H1 (cell line): Measurements from ENCODE around the gene BRD4. TPM values are rescaled to one million over a fixed set of nuclear protein-coding genes. Genes with fewer than 3 reads are reported as not detected.

Source experiments
- CTCF ChIA-PET: fragments of 300-600 bp; sonication (Branson Sonifier 250); formaldehyde crosslinking; loops from one replicate; lab custom pipeline; 2021; ENCODE audit not compliant: partially characterized antibody; lab: Charles Lee
- POLR2A ChIA-PET: fragments of 300-600 bp; sonication (Branson Sonifier 250); formaldehyde crosslinking; loops from one replicate; lab custom pipeline; 2021; ENCODE audit warnings: inconsistent platforms; ENCODE audit not compliant: partially characterized antibody; lab: Charles Lee
- DNase-seq, 2 experiments: peaks; one replicate each; pipeline versions ENCODE4 v3.0.0 to v3.0.0-alpha.2; 2010 to 2022; ENCODE audit warnings: low spot score in 2 of 2, low read depth in 1 of 2, mixed read lengths in 1 of 2
- FAIRE-seq: peaks from 2 replicates; lab custom pipeline; 2011; peaks lifted over from hg19 to GRCh38; lab: Jason Lieb, UNC
- H2AFZ ChIP-seq: 2 replicates; pipeline ENCODE4 v1.8.1; 2012; ENCODE audit warnings: low read length, inconsistent platforms
- H2AK5ac ChIP-seq: 2 replicates; pipeline ENCODE4 v1.6.1; 2013; ENCODE audit warnings: low read depth, low read length
- H2BK120ac ChIP-seq: replicated peaks from 2 replicates; pipeline ENCODE3; 2013; ENCODE audit warnings: low read depth, low read length, inconsistent platforms
- H2BK12ac ChIP-seq: 2 replicates; pipeline ENCODE4 v1.6.1; 2013; ENCODE audit warnings: low read depth, low read length
- H2BK15ac ChIP-seq: 2 replicates; pipeline ENCODE4 v1.6.1; 2013; ENCODE audit warnings: low read length
- H2BK20ac ChIP-seq: 2 replicates; pipeline ENCODE4 v1.6.1; 2013; ENCODE audit warnings: low read length
- H2BK5ac ChIP-seq: 2 replicates; pipeline ENCODE4 v1.6.1; 2013; ENCODE audit warnings: low read depth, low read length
- H3K14ac ChIP-seq: 2 replicates; pipeline ENCODE4 v1.6.1; 2013; ENCODE audit warnings: inconsistent platforms; ENCODE audit not compliant: insufficient read length
- H3K18ac ChIP-seq: 2 replicates; pipeline ENCODE4 v1.6.1; 2013; ENCODE audit warnings: low read length; ENCODE audit errors: extremely low read depth
- H3K23ac ChIP-seq: 2 replicates; pipeline ENCODE4 v1.6.1; 2013; ENCODE audit warnings: inconsistent platforms; ENCODE audit not compliant: insufficient read length
- H3K23me2 ChIP-seq: 2 replicates; pipeline ENCODE4 v1.6.1; 2013; ENCODE audit warnings: low read depth, low read length
- H3K27ac ChIP-seq: 2 replicates; pipeline ENCODE4 v1.6.1; 2011; ENCODE audit warnings: low read depth, low read length, inconsistent platforms
- H3K27me3 ChIP-seq, 4 experiments: replicated peaks in 1 of 4; 1 replicate in 1 of 4; 2 replicates in 3 of 4; pipeline versions ENCODE4 v1.6.1 to v1.8.1; 2011 to 2013; ENCODE audit warnings: low read length in 3 of 4, mild to moderate bottlenecking in 3 of 4, inconsistent platforms in 2 of 4, mixed read lengths in 2 of 4, moderate library complexity in 1 of 4; ENCODE audit not compliant: control insufficient read depth in 3 of 4, insufficient read depth in 3 of 4; ENCODE audit errors: extremely low read depth in 1 of 4
- H3K36me3 ChIP-seq, 4 experiments: 2 replicates each; pipeline versions ENCODE4 v1.6.1 to v1.8.1; 2011 to 2013; ENCODE audit warnings: mild to moderate bottlenecking in 4 of 4, low read length in 3 of 4, moderate library complexity in 2 of 4, control low read depth in 1 of 4, inconsistent platforms in 1 of 4; ENCODE audit not compliant: insufficient read depth in 4 of 4, control insufficient read depth in 2 of 4
- H3K4ac ChIP-seq: replicated peaks from 2 replicates; pipeline ENCODE3; 2013; ENCODE audit warnings: low read length, low read depth, mixed read lengths, inconsistent platforms; ENCODE audit not compliant: insufficient read length
- H3K4me1 ChIP-seq, 4 experiments: replicated peaks in 1 of 4; 1 replicate in 1 of 4; 2 replicates in 3 of 4; pipeline versions ENCODE4 v1.6.1 to v1.8.1; 2011 to 2013; ENCODE audit warnings: low read length in 3 of 4, inconsistent platforms in 2 of 4, mixed read lengths in 1 of 4; ENCODE audit not compliant: insufficient read depth in 4 of 4, control insufficient read depth in 3 of 4
- H3K4me2 ChIP-seq, 2 experiments: 2 replicates each; pipeline versions ENCODE4 v1.6.1 to v1.8.1; 2011 to 2013; ENCODE audit warnings: low read depth in 2 of 2, low read length in 2 of 2, control low read depth in 1 of 2, inconsistent platforms in 1 of 2, mild to moderate bottlenecking in 1 of 2; ENCODE audit not compliant: insufficient read depth in 1 of 2
- H3K4me3 ChIP-seq, 4 experiments: fragments of 200-600, 300-600 bp in 1 of 4; sonication (generic), shearing (Covaris generic), sonication (Bioruptor Twin) in 1 of 4; 2 replicates each; pipeline versions ENCODE4 v1.5.1 to v1.8.1; 2011 to 2016; ENCODE audit warnings: low read length in 4 of 4, low read depth in 3 of 4, control low read depth in 2 of 4, inconsistent platforms in 2 of 4, mild to moderate bottlenecking in 2 of 4, mixed read lengths in 1 of 4, moderate library complexity in 1 of 4; ENCODE audit not compliant: insufficient read depth in 2 of 4; ENCODE audit errors: extremely low read depth in 1 of 4
- H3K56ac ChIP-seq: replicated peaks from 2 replicates; pipeline ENCODE3; 2013; ENCODE audit warnings: low read depth, mild to moderate bottlenecking, mixed read lengths, low read length, inconsistent platforms; ENCODE audit not compliant: insufficient read length
- H3K79me1 ChIP-seq: 2 replicates; pipeline ENCODE4 v1.6.1; 2013; ENCODE audit warnings: low read depth, low read length, control low read depth
- H3K79me2 ChIP-seq, 2 experiments: 2 replicates each; pipeline versions ENCODE4 v1.6.1 to v1.8.1; 2012 to 2013; ENCODE audit warnings: low read length in 2 of 2, mild to moderate bottlenecking in 2 of 2, inconsistent platforms in 1 of 2; ENCODE audit not compliant: insufficient read depth in 2 of 2, control insufficient read depth in 1 of 2
- H3K9ac ChIP-seq, 4 experiments: replicated peaks in 1 of 4; 1 replicate in 1 of 4; 2 replicates in 3 of 4; pipeline versions ENCODE4 v1.6.1 to v1.8.1; 2011 to 2013; ENCODE audit warnings: low read depth in 3 of 4, low read length in 3 of 4, control low read depth in 2 of 4, mild to moderate bottlenecking in 2 of 4, moderate library complexity in 2 of 4, inconsistent platforms in 1 of 4; ENCODE audit errors: extremely low read depth in 1 of 4
- H3K9me3 ChIP-seq, 2 experiments: 2 replicates each; pipeline versions ENCODE4 v1.6.1 to v1.8.1; 2012 to 2013; ENCODE audit warnings: mild to moderate bottlenecking in 2 of 2, moderate library complexity in 2 of 2, control low read depth in 1 of 2, inconsistent platforms in 1 of 2, low read depth in 1 of 2, low read length in 1 of 2, mixed read lengths in 1 of 2; ENCODE audit not compliant: insufficient read depth in 2 of 2
- H4K20me1 ChIP-seq, 2 experiments: replicated peaks in 1 of 2; 2 replicates each; pipeline versions ENCODE3 to v1.8.1; 2011 to 2013; ENCODE audit warnings: inconsistent platforms in 2 of 2, low read length in 2 of 2, mild to moderate bottlenecking in 1 of 2; ENCODE audit not compliant: insufficient read depth in 2 of 2, control insufficient read depth in 1 of 2
- H4K5ac ChIP-seq: 2 replicates; pipeline ENCODE4 v1.6.1; 2013; ENCODE audit warnings: low read length, low read depth, mixed read lengths, inconsistent platforms; ENCODE audit not compliant: insufficient read length
- H4K8ac ChIP-seq: 2 replicates; pipeline ENCODE4 v1.8.0; 2013; ENCODE audit warnings: mild to moderate bottlenecking, moderate library complexity, low read length, inconsistent platforms; ENCODE audit not compliant: insufficient read depth; ENCODE audit errors: extremely low read depth
- H4K91ac ChIP-seq: replicated peaks from 2 replicates; pipeline ENCODE3; 2013; ENCODE audit warnings: low read length, mixed read lengths, inconsistent platforms; ENCODE audit not compliant: insufficient read length
- ATF3 ChIP-seq: IDR thresholded peaks from 2 replicates; pipeline ENCODE4 v1.6.1; 2011; ENCODE audit warnings: low read depth, mild to moderate bottlenecking, low read length; ENCODE audit not compliant: insufficient read depth
- FOSL1 ChIP-seq: IDR thresholded peaks from 2 replicates; pipeline ENCODE4 v1.6.1; 2011; ENCODE audit warnings: mild to moderate bottlenecking, low read depth, low read length, moderate library complexity; ENCODE audit not compliant: insufficient read depth
- GABPA ChIP-seq: IDR thresholded peaks from 2 replicates; pipeline ENCODE4 v1.6.1; 2011; ENCODE audit warnings: mild to moderate bottlenecking, low read length, moderate library complexity, borderline replicate concordance; ENCODE audit not compliant: insufficient read depth
- KDM1A ChIP-seq: fragments of 200-600, 300-600 bp; sonication (generic); IDR thresholded peaks from 2 replicates; pipeline ENCODE4 v1.7.1; 2016; ENCODE audit warnings: mild to moderate bottlenecking, low read length, borderline replicate concordance
- KDM4A ChIP-seq: IDR thresholded peaks from one replicate; pipeline ENCODE4 v1.7.1; 2012; ENCODE audit warnings: low read depth, mild to moderate bottlenecking, moderate library complexity, low read length, inconsistent platforms; ENCODE audit not compliant: severe bottlenecking
- KDM5A ChIP-seq: fragments of 200-600 bp; IDR thresholded peaks from 2 replicates; pipeline ENCODE4 v1.7.1; 2012; ENCODE audit warnings: mild to moderate bottlenecking, low read length, inconsistent platforms, mixed read lengths
- NANOG ChIP-seq: IDR thresholded peaks from 2 replicates; pipeline ENCODE4 v1.6.1; 2011; ENCODE audit warnings: low read length, low read depth, mild to moderate bottlenecking, inconsistent platforms; ENCODE audit not compliant: insufficient read depth, poor library complexity, severe bottlenecking
- RAD21 ChIP-seq, 2 experiments: IDR thresholded peaks in 1 of 2; conservative IDR thresholded peaks in 1 of 2; 2 replicates each; pipeline ENCODE4 v1.6.1; 2011; ENCODE audit warnings: low read depth in 2 of 2, low read length in 2 of 2, improper control_type of control experiment in 1 of 2, inconsistent platforms in 1 of 2, mild to moderate bottlenecking in 1 of 2, moderate library complexity in 1 of 2
- RBBP5 ChIP-seq: IDR thresholded peaks from 2 replicates; pipeline ENCODE4 v1.7.1; 2012; ENCODE audit warnings: low read depth, mild to moderate bottlenecking, inconsistent platforms, low read length, moderate library complexity, borderline replicate concordance
- SP1 ChIP-seq: IDR thresholded peaks from 2 replicates; pipeline ENCODE4 v1.6.1; 2011; ENCODE audit warnings: low read depth, low read length
- SRF ChIP-seq: IDR thresholded peaks from 2 replicates; pipeline ENCODE4 v1.6.1; 2011; ENCODE audit warnings: mild to moderate bottlenecking, low read depth, low read length, moderate library complexity
- TEAD4 ChIP-seq: IDR thresholded peaks from 2 replicates; pipeline ENCODE4 v1.6.1; 2012; ENCODE audit warnings: low read depth, low read length, inconsistent platforms, mixed read lengths
- WGBS, 2 experiments: shearing (Covaris generic) in 1 of 2; methylation state at CpG; one replicate each; pipeline versions ENCODE4 v1.1.6 to v1.1.7; 2013 to 2015; ENCODE audit warnings: low lambda C conversion rate in 2 of 2, mixed read lengths in 2 of 2, inconsistent platforms in 1 of 2, low coverage in 1 of 2, missing lambda C conversion rate in 1 of 2; ENCODE audit not compliant: insufficient replicate concordance in 2 of 2, insufficient coverage in 1 of 2, insufficient read length in 1 of 2; ENCODE audit errors: extremely low coverage in 1 of 2, missing lambda C conversion rate in 1 of 2; 5-methylcytosine and 5-hydroxymethylcytosine counted together
- polyA plus RNA-seq, 7 experiments: library from polyadenylated mRNA; depleted of rRNA in 3 of 7; stranded (reverse) in 5 of 7; unstranded in 2 of 7; fragments of >200 nt in 5 of 7; fragments of 200-250 nt in 2 of 7; gene quantifications; 1 replicate in 5 of 7; 2 replicates in 1 of 7; 4 replicates in 1 of 7; pipeline versions ENCODE4 v1.2.1 to v1.2.3, GENCODE V29; 2011 to 2013; ENCODE audit warnings: missing spikeins in 2 of 7, mixed read lengths in 2 of 7
- total RNA-seq: library from RNA; stranded (reverse); fragmentation: NEBNext Ultra II Directional; extraction: Animal tissue kit (Norgen Biotek cat#: 25700); gene quantifications from 2 replicates; pipeline ENCODE4 v1.2.1, GENCODE V29; 2021

The BRD4 gene
- total and polyA plus RNA-seq, 2 of the 8 experiments (the other 6 are each of a cell fraction or from before 2014, with no cell fraction given), result 14.1 to 146 TPM

GRCh38 chr19:15191514-15191913 is 140.8 kb downstream of the BRD4 start:
- ChIA-PET CTCF (interaction anchor here (1.1 to 3.3 kb wide), 5 partner anchors 8 to 37 kb away, joined by 3 to 17 read pairs (median 3); no protein-coding TSS in a partner anchor), POLR2A (no interaction called here)

More at GRCh38 chr19:15191514-15191913, 140.8 kb downstream of the BRD4 start:
- no peak overlapping the region for H2BK12ac ChIP-seq
- no peak overlapping the region for H3K23ac ChIP-seq
- 93% methylated on average over 18 of the region's 18 CpGs; no CpG with 5 or more reads in 1 of the 2 experiments for WGBS, 2 experiments
- no peak overlapping the region for H2AK5ac ChIP-seq
- H3K23me2 ChIP-seq, result peaks cover 3% of the 10 kb centered on the region; the same call in 1 of the 2 replicates
- H3K4me2 ChIP-seq, result no peak overlapping the region
- FAIRE-seq (no peak), DNase-seq (no peak)
- TF ChIP-seq KDM1A, result no peak
- TF ChIP-seq KDM4A, result no peak
- TF ChIP-seq KDM5A, result no peak
- TF ChIP-seq FOSL1, result no peak
- TF ChIP-seq GABPA, result no peak
- TF ChIP-seq TEAD4, result no peak
- no peak for TF ChIP-seq SP1
- no peak for TF ChIP-seq ATF3
- TF ChIP-seq RAD21 (IDR thresholded peaks at IDR 0.05 in 1 of 2, conservative IDR thresholded peaks at IDR 0.05 in 1 of 2; ENCODE audit: low read depth in 2 of 2, low read length in 2 of 2), result no peak
- TF ChIP-seq NANOG, result no peak
- TF ChIP-seq RBBP5, result no peak
- no peak for TF ChIP-seq SRF
- peaks cover 3 to 28% of the 10 kb centered on the region in 2 experiments; a peak in 2 of 4 replicates for H3K79me2 ChIP-seq
- peaks cover 4% of the 10 kb centered on the region; the same call in 1 of the 2 replicates for H3K79me1 ChIP-seq
- no peaks in the 10 kb centered on the region for H3K27me3 ChIP-seq
- H3K56ac ChIP-seq, result no peak overlapping the region
- peaks cover 0 to 6% (median 4%) of the 10 kb centered on the region in 4 experiments; a peak in 5 of 7 replicates for H3K4me1 ChIP-seq
- no peak overlapping the region for H3K14ac ChIP-seq
- peaks cover 15 to 56% (median 41%) of the 10 kb centered on the region in 4 experiments for H3K36me3 ChIP-seq
- no peak overlapping the region for H2BK120ac ChIP-seq
- H3K9me3 ChIP-seq, result no peaks in the 10 kb centered on the region
- no peak overlapping the region for H4K5ac ChIP-seq
- H2BK20ac ChIP-seq, result no peak overlapping the region
- H4K91ac ChIP-seq, result no peak overlapping the region
- peaks cover 9 to 34% of the 10 kb centered on the region in 2 experiments for H4K20me1 ChIP-seq
- H3K27ac ChIP-seq, result no peak overlapping the region
- H3K4me3 ChIP-seq, result no peak overlapping the region
- no peak overlapping the region for H3K4ac ChIP-seq
- no peak overlapping the region for H4K8ac ChIP-seq
- no peak overlapping the region for H3K18ac ChIP-seq
- H2BK5ac ChIP-seq, result no peak overlapping the region
- H2BK15ac ChIP-seq, result no peak overlapping the region
- no peak overlapping the region for H2AFZ ChIP-seq
- H3K9ac ChIP-seq, result no peak overlapping the region
